PC-9 (cell line): ENCODE data around the gene STAMBPL1.

Source experiments
- CTCF ChIP-seq: fragments of 200-600 bp; sonication (generic); conservative IDR thresholded peaks from 2 replicates; pipeline ENCODE4 v1.6.1; 2017; ENCODE audit warnings: mixed run types, antibody characterized with exemption, mild to moderate bottlenecking, moderate library complexity
- EZH2 ChIP-seq: fragments of 200-600 bp; sonication (generic); IDR thresholded peaks from 2 replicates; pipeline ENCODE4 v1.8.0; 2017; ENCODE audit warnings: antibody characterized with exemption, low read depth

- no peak for TF ChIP-seq CTCF
- no peak for TF ChIP-seq EZH2
Measured at GRCh38 chr10:88936656-88937055, 56.6 kb downstream of the STAMBPL1 start.
